Endothelial cell (in vitro differentiated cells): ENCODE results near the gene ZNF10. TPM values are rescaled to one million over a fixed set of nuclear protein-coding genes. Genes with fewer than 3 reads are reported as not detected.
A peak's percentile ranks its signal among the peaks of the same experiment; 100 is the strongest.

Experiments used
- DNase-seq: peaks from one replicate; pipeline ENCODE4 v3.0.0; 2021; ENCODE audit warnings: low spot score
- H3K27ac Mint-ChIP-seq: one replicate; pipeline ENCODE4 v1.8.0; 2021; ENCODE audit warnings: mixed read lengths, inconsistent platforms; ENCODE audit not compliant: unreplicated experiment
- H3K27me3 Mint-ChIP-seq: one replicate; pipeline ENCODE4 v1.8.0; 2021; ENCODE audit warnings: mild to moderate bottlenecking, moderate library complexity, mixed read lengths, inconsistent platforms; ENCODE audit not compliant: unreplicated experiment
- H3K36me3 Mint-ChIP-seq: one replicate; pipeline ENCODE4 v1.8.0; 2021; ENCODE audit warnings: mild to moderate bottlenecking, low read depth, mixed read lengths, inconsistent platforms; ENCODE audit not compliant: unreplicated experiment
- H3K4me1 Mint-ChIP-seq: one replicate; pipeline ENCODE4 v1.8.0; 2021; ENCODE audit warnings: mild to moderate bottlenecking, mixed read lengths, inconsistent platforms; ENCODE audit not compliant: unreplicated experiment
- H3K4me3 Mint-ChIP-seq: one replicate; pipeline ENCODE4 v1.8.0; 2021; ENCODE audit warnings: mild to moderate bottlenecking, mixed read lengths, inconsistent platforms; ENCODE audit not compliant: unreplicated experiment
- H3K9me3 Mint-ChIP-seq: one replicate; pipeline ENCODE4 v1.8.0; 2021; ENCODE audit warnings: mixed read lengths, inconsistent platforms; ENCODE audit not compliant: unreplicated experiment
- total RNA-seq: library from RNA; stranded (reverse); fragmentation: NEBNext Ultra II Directional; extraction: Animal tissue kit (Norgen Biotek cat#: 25700); gene quantifications from one replicate; pipeline ENCODE4 v1.2.1, GENCODE V29; 2021; ENCODE audit not compliant: unreplicated experiment
- TF ChIP-seq, protein P1 (sequence below): fragments of 200-600 bp; sonication (generic); IDR thresholded peaks from one replicate; pipeline ENCODE4 v1.5.0; 2021; ENCODE audit warnings: antibody characterized with exemption; ENCODE audit not compliant: unreplicated experiment

ZNF10 gene
- total RNA-seq, 1 donor from 2014 or later, result 12.2 TPM

DNA sequence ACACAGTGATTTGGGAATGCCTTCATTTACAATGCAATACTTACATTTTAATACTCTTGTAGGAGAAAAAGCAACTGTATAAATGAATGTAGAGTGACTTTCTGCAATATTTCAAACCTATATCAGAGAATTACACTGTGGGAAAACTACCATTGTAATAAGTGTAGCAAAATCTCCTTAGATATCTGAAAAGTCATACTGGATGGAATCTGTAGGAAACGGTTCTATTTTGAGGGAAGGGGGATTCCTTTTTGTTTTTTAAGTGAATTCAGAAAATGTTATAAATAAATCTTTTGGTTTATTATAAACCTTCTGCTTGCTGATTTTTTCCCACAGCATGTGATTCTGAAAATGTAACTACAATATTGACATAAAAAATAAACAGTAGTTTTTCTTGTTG, 23.3 kb upstream of the ZNF10 start:
- Mint-ChIP-seq H3K9me3 (peaks cover 58% of the 10 kb centered on the region), H3K27me3 (peaks cover 2% of the 10 kb centered on the region), H3K27ac (no peak overlapping the region), H3K4me3 (peak overlapping the region; percentile 74), H3K36me3 (peaks cover 82% of the 10 kb centered on the region), H3K4me1 (no peaks in the 10 kb centered on the region)
- DNase-seq, result no peak
- TF ChIP-seq, protein P1, sequence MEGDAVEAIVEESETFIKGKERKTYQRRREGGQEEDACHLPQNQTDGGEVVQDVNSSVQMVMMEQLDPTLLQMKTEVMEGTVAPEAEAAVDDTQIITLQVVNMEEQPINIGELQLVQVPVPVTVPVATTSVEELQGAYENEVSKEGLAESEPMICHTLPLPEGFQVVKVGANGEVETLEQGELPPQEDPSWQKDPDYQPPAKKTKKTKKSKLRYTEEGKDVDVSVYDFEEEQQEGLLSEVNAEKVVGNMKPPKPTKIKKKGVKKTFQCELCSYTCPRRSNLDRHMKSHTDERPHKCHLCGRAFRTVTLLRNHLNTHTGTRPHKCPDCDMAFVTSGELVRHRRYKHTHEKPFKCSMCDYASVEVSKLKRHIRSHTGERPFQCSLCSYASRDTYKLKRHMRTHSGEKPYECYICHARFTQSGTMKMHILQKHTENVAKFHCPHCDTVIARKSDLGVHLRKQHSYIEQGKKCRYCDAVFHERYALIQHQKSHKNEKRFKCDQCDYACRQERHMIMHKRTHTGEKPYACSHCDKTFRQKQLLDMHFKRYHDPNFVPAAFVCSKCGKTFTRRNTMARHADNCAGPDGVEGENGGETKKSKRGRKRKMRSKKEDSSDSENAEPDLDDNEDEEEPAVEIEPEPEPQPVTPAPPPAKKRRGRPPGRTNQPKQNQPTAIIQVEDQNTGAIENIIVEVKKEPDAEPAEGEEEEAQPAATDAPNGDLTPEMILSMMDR, result no peak

DNA sequence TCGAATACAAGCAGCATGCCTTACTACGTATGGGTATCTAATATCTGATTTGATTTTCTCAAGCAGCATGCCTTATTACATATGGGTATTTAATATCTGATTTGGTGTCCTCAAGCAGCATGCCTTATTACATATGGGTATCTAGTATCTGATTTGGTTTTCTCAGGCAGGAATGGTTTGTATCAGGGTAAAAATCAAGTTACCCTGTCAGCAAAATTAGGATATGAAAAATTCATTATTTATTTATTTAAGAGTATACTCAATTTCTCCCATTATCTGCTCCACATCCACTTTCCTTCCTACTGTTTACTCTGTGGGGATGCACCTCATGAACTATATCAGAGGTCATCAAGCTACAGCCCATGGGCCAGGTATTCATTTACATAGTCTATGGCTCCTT, 22.3 kb upstream of the ZNF10 start:
- no peaks in the 10 kb centered on the region for H3K4me1 Mint-ChIP-seq
- TF ChIP-seq, protein P1, result no peak
- DNase-seq, result no peak
- peaks cover 2% of the 10 kb centered on the region for H3K27me3 Mint-ChIP-seq
- peaks cover 79% of the 10 kb centered on the region for H3K36me3 Mint-ChIP-seq
- peak overlapping the region; percentile 53 for H3K4me3 Mint-ChIP-seq
- no peak overlapping the region for H3K27ac Mint-ChIP-seq
- H3K9me3 Mint-ChIP-seq, result peaks cover 59% of the 10 kb centered on the region

DNA sequence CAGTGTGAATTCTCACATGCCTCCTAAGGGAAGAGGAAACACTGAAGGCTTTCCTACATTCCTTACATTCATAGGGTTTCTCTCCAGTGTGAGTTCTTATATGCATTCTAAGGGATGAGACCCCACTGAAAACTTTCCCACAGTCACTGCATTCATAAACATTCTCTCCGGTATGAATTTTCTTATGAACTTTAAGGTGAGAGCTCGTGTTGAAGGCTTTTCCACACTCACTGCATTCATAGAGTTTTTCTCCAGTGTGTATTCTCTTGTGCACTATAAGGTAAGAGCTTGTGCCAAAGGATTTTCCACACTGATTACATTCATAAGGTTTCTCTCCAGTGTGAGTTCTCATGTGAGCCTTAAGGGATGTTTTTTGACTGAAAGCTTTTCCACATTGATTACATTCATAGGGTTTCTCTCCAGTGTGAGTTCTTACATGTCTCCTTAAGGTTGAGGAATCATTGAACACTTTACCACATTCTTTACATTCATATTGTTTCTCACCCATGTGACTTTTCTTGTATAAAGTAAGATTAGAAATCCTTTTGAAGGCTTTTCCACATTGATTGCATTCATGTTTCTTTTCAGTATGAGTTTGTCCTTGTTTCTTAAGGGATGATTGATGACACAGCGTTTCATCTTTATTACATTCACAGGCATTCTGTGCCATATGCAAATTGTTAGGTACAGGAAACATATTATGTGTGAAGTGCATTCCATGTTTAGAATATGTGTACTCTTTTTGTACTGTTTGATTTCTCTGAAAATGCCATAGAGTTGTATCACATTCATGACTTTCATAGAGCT, 9.8 kb upstream of the ZNF10 start:
- peak overlapping the region; percentile 72 for H3K4me3 Mint-ChIP-seq
- H3K27me3 Mint-ChIP-seq, result peaks cover 6% of the 10 kb centered on the region
- peaks cover 65% of the 10 kb centered on the region for H3K9me3 Mint-ChIP-seq
- TF ChIP-seq, protein P1, result no peak
- no peak for DNase-seq
- no peak overlapping the region for H3K27ac Mint-ChIP-seq
- H3K36me3 Mint-ChIP-seq, result peaks cover 82% of the 10 kb centered on the region
- H3K4me1 Mint-ChIP-seq, result no peaks in the 10 kb centered on the region

GRCh38 chr12:133124674-133125073, 5.8 kb upstream of the ZNF10 start:
- TF ChIP-seq, protein P1, result no peak
- H3K27me3 Mint-ChIP-seq, result peaks cover 2% of the 10 kb centered on the region
- no peak for DNase-seq
- H3K4me3 Mint-ChIP-seq, result peak overlapping the region; percentile 42
- H3K27ac Mint-ChIP-seq, result no peak overlapping the region
- peaks cover 55% of the 10 kb centered on the region for H3K9me3 Mint-ChIP-seq
- H3K36me3 Mint-ChIP-seq, result peaks cover 75% of the 10 kb centered on the region
- H3K4me1 Mint-ChIP-seq, result peaks cover 7% of the 10 kb centered on the region

DNA sequence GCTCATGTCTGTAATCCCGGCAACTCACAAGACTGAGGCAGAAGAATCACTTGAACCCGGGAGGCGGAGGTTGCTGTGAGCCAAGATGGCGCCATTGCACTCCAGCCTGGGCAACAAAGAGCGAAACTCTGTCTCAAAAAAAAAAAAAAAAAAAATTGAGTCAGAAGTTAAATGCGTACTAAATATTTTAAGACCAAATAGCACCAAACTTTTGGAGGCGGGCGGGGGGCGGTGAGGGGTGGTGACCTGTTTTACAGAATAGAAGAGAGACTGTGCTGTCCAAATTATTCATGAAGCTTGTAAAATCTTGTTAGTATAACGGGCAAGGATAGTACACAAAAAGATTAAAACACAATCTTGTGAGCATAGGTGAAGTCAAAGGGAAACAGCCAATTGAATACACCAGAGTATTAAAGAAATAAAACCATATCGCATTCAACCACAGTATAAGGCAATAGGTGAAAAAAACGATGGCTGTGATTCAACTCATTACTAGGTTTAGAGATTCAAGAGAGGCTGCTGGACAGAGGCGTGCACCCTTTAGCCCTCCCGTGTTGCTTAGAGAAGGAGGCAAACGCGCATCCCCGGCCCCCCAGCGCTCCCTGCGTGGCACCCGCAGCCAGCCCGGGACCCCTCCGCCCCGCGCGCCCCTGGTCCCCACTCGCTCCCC, 924 bp upstream of the ZNF10 start:
- H3K4me1 Mint-ChIP-seq, result peaks cover 17% of the 10 kb centered on the region
- H3K36me3 Mint-ChIP-seq, result peaks cover 70% of the 10 kb centered on the region
- TF ChIP-seq, protein P1, result no peak
- peak overlapping the region; percentile 97 for H3K4me3 Mint-ChIP-seq
- peaks cover 6% of the 10 kb centered on the region for H3K27me3 Mint-ChIP-seq
- H3K27ac Mint-ChIP-seq, result no peak overlapping the region
- DNase-seq, result no peak
- H3K9me3 Mint-ChIP-seq, result peaks cover 40% of the 10 kb centered on the region
